ENCODE data around the gene IFITM1. TPM values are rescaled to one million over a fixed set of nuclear protein-coding genes. Genes with fewer than 3 reads are reported as not detected.

The IFITM1 gene
- polyA plus RNA-seq, 1 donor from 2014 or later, result 0.35 TPM

GRCh38 chr11:292211-293121 is 21.4 kb upstream of the IFITM1 start:
- Histone ChIP-seq H3K9me2 (ENCODE audit: insufficient read depth, low read length) (no peaks in the 10 kb centered on the region), H3K4me2 (ENCODE audit: low read length) (no peak overlapping the region), H3K9ac (ENCODE audit: low read length) (no peak overlapping the region), H3K27ac (ENCODE audit: low read length) (no peak overlapping the region), H2AFZ (ENCODE audit: low read depth, low read length) (no peak overlapping the region), H3K9me3 (ENCODE audit: low read length) (no peaks in the 10 kb centered on the region), H3F3A (ENCODE audit: insufficient read depth, low read length, poor library complexity, severe bottlenecking) (no peaks in the 10 kb centered on the region), H3K36me3 (ENCODE audit: insufficient read depth, low read length) (no peaks in the 10 kb centered on the region), H3K79me2 (replicated peaks; ENCODE audit: insufficient read depth, low read length) (no peaks in the 10 kb centered on the region), H3K27me3 (ENCODE audit: insufficient read depth, low read depth, low read length) (peaks cover 13% of the 10 kb centered on the region), H4K20me1 (ENCODE audit: insufficient read depth) (no peaks in the 10 kb centered on the region), H3K4me3 (ENCODE audit: low read length) (no peak overlapping the region)
- no peak for TF ChIP-seq TAF1 (IDR thresholded peaks at IDR 0.05; ENCODE audit: low read depth)
- no peak for TF ChIP-seq EZH2 (IDR thresholded peaks at IDR 0.05; ENCODE audit: borderline replicate concordance, insufficient read depth, low read length, poor library complexity, severe bottlenecking)
- no peak for TF ChIP-seq CTCF (IDR thresholded peaks at IDR 0.05; ENCODE audit: poor library complexity, severe bottlenecking)
- no peak for TF ChIP-seq MXI1 (conservative IDR thresholded peaks at IDR 0.05; ENCODE audit: poor library complexity, severe bottlenecking)
- no peak for TF ChIP-seq POLR2AphosphoS5 (IDR thresholded peaks at IDR 0.05)
- no peak for TF ChIP-seq REST (IDR thresholded peaks at IDR 0.05; ENCODE audit: borderline replicate concordance)
- TF ChIP-seq SMC3 (conservative IDR thresholded peaks at IDR 0.05; ENCODE audit: poor library complexity), result no peak
- no peak for TF ChIP-seq RAD21 (conservative IDR thresholded peaks at IDR 0.05)
- TF ChIP-seq EP300 (conservative IDR thresholded peaks at IDR 0.05; ENCODE audit: poor library complexity, severe bottlenecking), result no peak

DNA sequence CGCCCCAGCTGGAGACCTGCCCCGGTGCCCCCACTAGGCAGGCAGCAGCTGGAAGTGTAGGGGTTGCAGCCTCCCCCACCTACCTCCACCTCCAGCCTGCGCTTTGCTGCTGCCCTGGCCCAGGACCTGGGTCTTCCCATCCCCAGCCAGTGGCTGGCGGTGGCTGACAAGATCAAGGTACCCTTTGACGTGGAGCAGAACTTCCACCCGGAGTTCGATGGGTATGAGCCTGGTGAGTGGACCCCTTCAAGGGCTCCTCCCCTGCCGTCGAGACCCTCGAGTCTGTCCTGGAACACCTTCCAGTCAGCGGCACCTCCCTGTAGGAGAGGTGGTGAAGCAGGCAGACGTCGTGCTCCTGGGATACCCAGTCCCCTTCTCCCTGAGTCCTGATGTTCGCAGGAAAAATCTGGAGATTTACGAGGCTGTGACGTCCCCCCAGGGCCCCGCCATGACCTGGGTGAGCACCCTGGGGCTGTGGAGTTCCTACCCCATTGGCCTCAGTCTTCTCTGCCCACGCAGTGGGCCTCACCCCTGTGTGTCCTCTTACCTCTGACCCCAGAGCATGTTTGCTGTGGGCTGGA is 20.5 kb upstream of the IFITM1 start:
- no peak overlapping the region for H3K9ac ChIP-seq (ENCODE audit: low read length)
- H3K27ac ChIP-seq (ENCODE audit: low read length), result no peak overlapping the region
- H3F3A ChIP-seq (ENCODE audit: insufficient read depth, low read length, poor library complexity, severe bottlenecking), result no peaks in the 10 kb centered on the region
- H4K20me1 ChIP-seq (ENCODE audit: insufficient read depth), result no peaks in the 10 kb centered on the region
- H3K79me2 ChIP-seq (replicated peaks; ENCODE audit: insufficient read depth, low read length), result no peaks in the 10 kb centered on the region
- H2AFZ ChIP-seq (ENCODE audit: low read depth, low read length), result no peak overlapping the region
- H3K9me2 ChIP-seq (ENCODE audit: insufficient read depth, low read length), result no peaks in the 10 kb centered on the region
- no peaks in the 10 kb centered on the region for H3K36me3 ChIP-seq (ENCODE audit: insufficient read depth, low read length)
- peaks cover 4% of the 10 kb centered on the region for H3K27me3 ChIP-seq (ENCODE audit: insufficient read depth, low read depth, low read length)
- no peak overlapping the region for H3K4me3 ChIP-seq (ENCODE audit: low read length)
- no peak for TF ChIP-seq RAD21 (conservative IDR thresholded peaks at IDR 0.05)
- no peak for TF ChIP-seq MXI1 (conservative IDR thresholded peaks at IDR 0.05; ENCODE audit: poor library complexity, severe bottlenecking)
- TF ChIP-seq SMC3 (conservative IDR thresholded peaks at IDR 0.05; ENCODE audit: poor library complexity), result no peak
- no peak for TF ChIP-seq EP300 (conservative IDR thresholded peaks at IDR 0.05; ENCODE audit: poor library complexity, severe bottlenecking)
- no peak for TF ChIP-seq EZH2 (IDR thresholded peaks at IDR 0.05; ENCODE audit: borderline replicate concordance, insufficient read depth, low read length, poor library complexity, severe bottlenecking)
- TF ChIP-seq CTCF (IDR thresholded peaks at IDR 0.05; ENCODE audit: poor library complexity, severe bottlenecking), result no peak
- no peak for TF ChIP-seq TAF1 (IDR thresholded peaks at IDR 0.05; ENCODE audit: low read depth)
- TF ChIP-seq REST (IDR thresholded peaks at IDR 0.05; ENCODE audit: borderline replicate concordance), result no peak
- TF ChIP-seq POLR2AphosphoS5 (IDR thresholded peaks at IDR 0.05), result no peak
- H3K9me3 ChIP-seq (ENCODE audit: low read length), result no peaks in the 10 kb centered on the region
- H3K4me2 ChIP-seq (ENCODE audit: low read length), result no peak overlapping the region

Data from neural cell (in vitro differentiated cells).